NCI-H774 (cell line): ENCODE data around the gene KBTBD4.
A peak's percentile ranks its signal among the peaks of the same experiment; 100 is the strongest.

Source experiments
- DNase-seq: peaks from one replicate; lab custom pipeline; 2025; lab: John Stamatoyannopoulos, UW

KBTBD4 gene

GRCh38 chr11:47578524-47579494 is at the start of gene KBTBD4, which contains the start of gene NDUFS3:
KBTBD4 (minus strand) TSS chr11:47578970; CDS start chr11:47578951, 19 bp downstream.
NDUFS3 (plus strand) TSS chr11:47579074; CDS start chr11:47579092, 18 bp downstream.
- DNase-seq = peak; percentile 89

DNA sequence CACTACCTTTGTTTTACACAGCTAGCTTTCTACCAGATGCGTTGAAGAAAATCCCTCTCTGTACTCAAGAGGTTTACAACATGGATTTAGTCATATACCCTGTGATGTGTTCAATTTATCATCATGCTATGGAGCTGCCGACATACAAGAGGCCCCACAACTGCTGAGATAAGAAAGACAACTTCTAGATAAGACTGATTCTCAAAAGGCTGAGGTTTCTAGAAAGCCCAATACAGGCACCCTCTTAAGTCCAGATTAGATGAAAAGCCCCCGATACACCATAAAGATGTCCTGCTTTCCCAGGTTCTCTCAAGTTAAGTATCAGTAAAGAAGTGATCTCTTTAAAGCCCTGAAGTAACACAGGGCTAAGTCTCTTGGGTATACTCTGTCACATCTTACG is 49.3 kb upstream of the KBTBD4 start:
- no peak for DNase-seq

DNA sequence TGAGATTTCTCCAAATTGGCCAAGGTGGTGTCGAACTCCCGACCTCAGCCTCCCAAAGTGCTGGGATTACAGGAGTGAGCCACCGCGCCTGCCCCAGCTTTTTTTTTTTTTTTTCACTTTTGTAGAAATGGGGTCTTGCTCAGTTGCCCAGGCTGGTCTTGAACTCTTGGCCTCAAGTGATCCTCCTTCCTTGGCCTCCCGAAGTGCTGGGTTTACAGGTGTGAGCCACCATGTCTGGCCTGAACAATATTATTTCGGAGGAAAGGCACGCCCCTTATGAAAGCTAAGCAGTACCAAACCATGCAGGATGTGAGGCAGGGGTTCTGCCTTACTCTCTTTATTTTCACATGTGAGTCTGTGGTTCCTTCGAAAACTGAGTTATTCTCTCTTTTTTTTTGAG is 47.5 kb upstream of the KBTBD4 start:
- DNase-seq = no peak

- no peak for DNase-seq
Observed at GRCh38 chr11:47620836-47621378, 42.1 kb upstream of the KBTBD4 start.

DNA sequence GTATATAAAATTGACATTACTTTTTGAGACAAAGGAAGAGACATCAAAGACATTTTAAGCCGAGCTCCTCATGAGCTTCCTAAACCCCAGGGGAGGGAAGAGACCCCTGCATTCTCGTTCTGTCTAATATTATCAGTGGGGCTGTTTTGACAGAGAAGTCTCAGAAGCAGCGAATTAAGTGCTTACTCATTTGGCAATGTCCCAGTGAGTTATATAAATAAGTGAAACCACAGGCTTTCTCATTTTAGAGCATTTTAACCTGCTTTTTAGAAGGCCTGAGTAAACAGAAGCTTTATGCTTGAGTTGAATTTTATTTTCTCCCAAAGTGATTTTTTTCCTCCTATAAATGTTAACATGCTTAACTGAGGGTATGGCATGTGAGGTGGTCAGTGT is 38.6 kb upstream of the KBTBD4 start:
- no peak for DNase-seq

DNA sequence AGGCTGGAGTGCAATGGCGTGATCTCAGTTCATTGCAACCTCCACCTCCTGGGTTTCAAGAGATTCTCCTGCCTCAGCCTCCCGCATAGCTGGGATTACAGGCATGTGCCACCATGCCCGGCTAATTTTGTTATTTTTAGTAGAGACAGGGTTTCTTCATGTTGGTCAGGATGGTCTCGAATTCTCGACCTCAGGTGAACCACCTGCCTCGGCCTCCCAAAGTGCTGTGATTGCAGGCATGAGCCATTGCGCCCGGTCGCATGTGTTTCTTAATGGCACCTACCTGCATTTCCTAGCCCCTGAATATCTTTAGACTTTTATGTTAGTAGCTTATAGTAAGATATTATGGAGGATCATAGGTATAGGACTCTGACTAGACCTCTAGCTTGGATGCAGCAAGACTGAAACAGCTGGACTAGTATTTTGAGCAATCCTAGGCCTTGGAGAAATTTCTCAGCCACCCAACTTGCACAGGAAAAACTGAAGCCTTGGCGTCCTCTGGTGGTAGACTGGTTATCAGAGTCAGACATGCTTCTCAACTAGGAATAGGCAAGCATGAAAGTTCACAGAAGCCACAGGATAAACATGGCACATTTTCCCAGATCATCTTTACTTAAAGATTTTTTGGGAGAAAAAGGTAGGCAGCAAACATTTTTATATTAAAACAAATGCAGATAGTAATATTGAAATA is 38.1 kb upstream of the KBTBD4 start:
- peak; percentile 1 for DNase-seq

- DNase-seq = no peak
Observed at GRCh38 chr11:47615249-47615648, 36.5 kb upstream of the KBTBD4 start.

GRCh38 chr11:47611348-47611794 is 32.6 kb upstream of the KBTBD4 start:
- no peak for DNase-seq

DNA sequence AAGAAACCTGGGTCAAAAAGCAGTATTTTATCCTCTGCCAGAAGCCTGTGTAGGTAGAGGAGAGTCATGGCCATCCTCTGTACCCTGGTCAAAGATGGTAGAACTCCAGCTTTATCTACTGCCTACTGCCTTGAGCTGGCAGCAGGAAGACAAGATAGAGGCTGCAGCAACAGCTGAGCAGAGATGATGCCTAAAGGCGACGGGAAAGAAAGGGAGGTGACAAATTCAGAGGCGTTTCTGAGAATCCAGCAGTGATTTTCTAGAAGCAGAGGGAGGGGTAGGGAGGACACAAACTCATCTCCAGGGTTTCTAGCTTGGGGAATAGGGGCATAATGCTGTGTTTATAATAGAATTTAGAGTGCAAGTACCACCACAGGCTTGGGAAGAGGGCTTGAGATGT is 30.9 kb upstream of the KBTBD4 start:
- DNase-seq = no peak

DNA sequence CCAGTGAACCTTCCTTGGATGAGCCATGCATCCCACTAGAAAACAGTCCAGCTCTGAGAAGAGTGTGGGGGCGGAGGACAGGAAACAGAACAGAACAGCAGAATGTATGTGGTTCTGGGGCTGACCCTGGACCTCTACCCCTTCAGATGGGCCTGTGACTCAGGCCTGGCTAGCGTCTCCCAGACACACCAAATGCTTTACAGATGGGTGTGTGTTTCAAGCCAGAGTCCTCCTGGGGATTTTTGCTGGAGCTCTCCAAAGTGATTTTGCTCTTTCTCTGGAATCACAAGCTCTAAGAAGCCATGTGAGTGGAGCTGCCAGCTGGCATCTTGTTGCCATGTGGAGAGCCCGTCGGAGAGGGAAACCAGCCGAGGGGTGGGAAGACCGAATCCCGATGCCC is 28.6 kb upstream of the KBTBD4 start:
- DNase-seq = no peak

DNA sequence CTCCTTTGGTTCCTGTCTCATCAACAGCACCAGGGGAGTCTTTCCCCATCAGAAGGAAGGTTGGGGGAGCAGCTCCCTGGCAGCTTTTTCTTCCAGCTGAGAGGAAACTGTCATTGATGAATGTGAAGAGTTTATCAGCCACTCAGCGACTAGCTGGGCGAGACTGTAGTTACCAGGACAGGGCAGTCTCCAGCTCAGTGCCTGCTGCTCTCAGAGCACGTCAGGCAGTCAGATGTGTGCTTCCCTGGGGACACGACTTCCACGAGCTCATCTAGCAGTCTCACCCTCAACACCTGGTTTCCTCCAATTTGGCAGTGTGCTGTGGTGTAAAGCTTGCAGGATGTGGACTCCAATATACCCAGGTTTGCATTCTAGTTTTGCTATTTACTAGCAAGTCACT is 28.0 kb upstream of the KBTBD4 start:
- DNase-seq = no peak

- DNase-seq = no peak
Observed at GRCh38 chr11:47605921-47606320, 27.2 kb upstream of the KBTBD4 start.

DNA sequence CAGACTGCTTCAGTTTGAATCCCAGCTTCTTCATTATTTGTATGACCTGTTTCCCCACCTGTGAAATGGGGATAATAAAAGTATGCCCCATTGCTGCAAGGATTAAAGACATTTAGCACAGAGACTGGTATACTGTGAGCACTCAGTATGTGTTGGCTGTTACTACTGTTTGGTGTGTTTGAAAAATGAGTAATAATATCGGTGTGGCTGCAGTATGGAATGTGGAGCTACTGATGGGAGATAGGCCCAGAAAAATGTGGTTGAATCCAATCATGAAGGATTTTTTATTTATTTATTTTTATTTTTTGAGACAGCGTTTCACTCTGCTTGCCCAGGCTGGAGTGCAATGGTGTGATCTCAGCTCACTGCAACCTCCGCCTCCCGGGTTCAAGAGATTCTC is 24.5 kb upstream of the KBTBD4 start:
- DNase-seq = no peak

- DNase-seq = no peak
Observed at GRCh38 chr11:47599902-47600301, 21.1 kb upstream of the KBTBD4 start.

DNA sequence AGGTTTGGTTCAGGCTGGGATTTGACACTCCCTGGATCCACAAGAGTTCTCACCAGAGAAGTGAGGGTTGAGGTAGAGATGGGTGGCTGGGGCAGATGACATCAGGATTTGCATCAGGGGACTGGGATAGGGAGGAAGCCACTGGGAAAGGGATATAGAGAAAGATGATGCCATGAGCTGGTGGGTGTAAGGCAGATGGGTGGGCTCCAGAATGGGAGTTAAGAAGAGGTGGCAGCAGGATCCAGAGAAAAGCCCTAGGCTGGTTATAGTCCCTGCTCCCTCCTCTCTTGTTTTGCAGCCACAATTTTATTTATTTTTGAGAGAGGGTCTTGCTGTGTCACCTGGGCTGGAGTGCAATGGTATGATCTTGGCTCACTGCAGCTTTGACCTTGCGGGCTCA is 17.2 kb upstream of the KBTBD4 start:
- DNase-seq = no peak

DNA sequence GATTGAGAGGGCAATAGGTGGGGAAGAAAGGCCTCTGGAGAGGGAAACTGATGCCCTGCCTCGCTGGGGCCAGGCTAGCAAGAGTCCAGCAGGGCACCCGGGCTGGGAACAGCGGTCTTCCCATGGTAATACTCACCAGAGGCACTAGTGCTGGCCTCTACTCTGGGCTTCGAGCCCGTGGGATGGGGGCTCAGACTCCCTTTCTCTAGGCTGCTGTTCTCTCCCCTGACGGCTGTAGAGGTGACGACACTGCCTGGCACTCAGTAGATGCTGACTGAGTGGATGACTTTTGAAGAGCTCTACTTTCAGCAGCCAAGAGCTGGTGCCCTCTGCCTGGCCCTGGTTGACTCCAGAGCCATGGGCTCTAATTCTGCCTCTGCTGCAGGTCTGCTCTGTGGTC is 16.3 kb upstream of the KBTBD4 start:
- no peak for DNase-seq

- no peak for DNase-seq
Observed at GRCh38 chr11:47593934-47594855, 15.4 kb upstream of the KBTBD4 start, which contains the start of gene C1QTNF4. C1QTNF4 (minus strand) TSS chr11:47594411; CDS start chr11:47590810, 3,601 bp downstream.

GRCh38 chr11:47593492-47593933 is 14.7 kb upstream of the KBTBD4 start:
- no peak for DNase-seq

GRCh38 chr11:47592970-47593369 is 14.2 kb upstream of the KBTBD4 start:
- no peak for DNase-seq

DNA sequence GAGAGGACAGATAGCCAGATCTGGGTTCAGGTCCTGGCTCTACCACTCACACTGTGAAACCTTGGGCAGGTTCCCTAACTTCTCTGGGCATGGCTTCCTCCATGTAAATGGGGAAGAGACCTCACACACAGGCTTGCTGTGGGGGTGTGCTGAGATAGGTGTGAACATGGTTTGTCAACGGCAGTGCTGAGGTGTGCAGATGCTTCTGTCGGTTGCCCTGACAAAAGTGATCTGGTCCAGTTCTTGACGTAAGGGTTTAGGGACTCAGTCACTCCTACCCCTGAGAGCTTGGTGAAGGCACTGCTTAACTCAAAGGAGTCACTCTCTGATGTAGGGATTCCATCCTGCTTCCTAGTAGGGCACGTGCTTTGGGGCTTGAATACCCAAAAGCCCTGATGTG is 13.5 kb upstream of the KBTBD4 start:
- DNase-seq = no peak

DNA sequence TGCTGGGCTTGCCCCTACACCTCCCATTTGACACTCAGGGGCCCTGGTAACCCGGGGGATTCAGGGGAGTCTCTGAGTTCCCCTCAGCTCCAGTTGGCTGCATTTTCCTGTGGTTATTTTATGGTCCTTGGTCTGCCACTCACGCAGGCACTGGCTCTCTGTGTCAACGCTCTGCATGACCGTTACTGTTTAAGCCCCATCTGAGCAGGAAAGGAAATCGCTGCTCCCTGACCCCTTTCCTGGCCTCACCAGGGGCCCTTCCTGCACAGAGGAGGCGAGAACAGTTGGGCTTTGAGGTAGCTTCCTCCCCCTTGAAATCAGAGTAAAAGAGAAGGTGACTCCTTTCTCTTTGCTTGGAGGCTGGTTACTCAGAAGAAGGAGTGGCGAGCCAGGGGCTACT is 13.0 kb upstream of the KBTBD4 start:
- DNase-seq = no peak
